Prostate gland (tissue), 2 donors: ENCODE data around the gene KDELR3. TPM values are rescaled to one million over a fixed set of nuclear protein-coding genes. Genes with fewer than 3 reads are reported as not detected.

Source experiments
- DNase-seq: peaks from one replicate; pipeline ENCODE4 v3.0.0-alpha.2; 2019; ENCODE audit warnings: low spot score
- H3K27ac ChIP-seq, 2 donors: fragments of 200-600 bp; sonication (generic); 2 replicates each; pipeline ENCODE4 v1.5.1; 2017 to 2019
- H3K27me3 ChIP-seq: fragments of 200-600 bp; sonication (generic); replicated peaks from 2 replicates; pipeline ENCODE4 v1.5.1; 2019; ENCODE audit not compliant: insufficient read depth
- H3K36me3 ChIP-seq, 2 donors: fragments of 200-600 bp; sonication (generic); 1 replicate in 1 of 2; 2 replicates in 1 of 2; pipeline versions ENCODE4 v1.5.1 to v1.8.1; 2017 to 2019
- H3K4me1 ChIP-seq: fragments of 200-600 bp; sonication (generic); replicated peaks from 2 replicates; pipeline ENCODE4 v1.5.1; 2019
- H3K4me3 ChIP-seq, 2 donors: fragments of 200-600 bp; sonication (generic); 2 replicates each; pipeline ENCODE4 v1.5.1; 2017 to 2019
- H3K9me3 ChIP-seq: fragments of 200-600 bp; sonication (generic); 2 replicates; pipeline ENCODE4 v1.5.1; 2017
- POLR2A ChIP-seq: fragments of 450-650 bp; IDR thresholded peaks from one replicate; pipeline ENCODE4 v1.6.1; 2016; ENCODE audit warnings: antibody characterized with exemption, mild to moderate bottlenecking
- POLR2AphosphoS5 ChIP-seq: sonication (generic); formaldehyde crosslinking; IDR thresholded peaks from one replicate; pipeline ENCODE4 v1.6.1; 2017; ENCODE audit warnings: antibody characterized with exemption
- WGBS: methylation state at CpG from one replicate; pipeline ENCODE4 v1.1.5; 2018; 5-methylcytosine and 5-hydroxymethylcytosine counted together
- intact Hi-C: fragments of 100-400 bp; cut with DNase I; formaldehyde crosslinking; loops from one replicate; pipeline ENCODE4 v1.14.2; 2022
- total RNA-seq, 2 donors: library from RNA; depleted of rRNA; stranded (reverse); fragments of >200 nt; gene quantifications; one replicate each; pipeline ENCODE4 v1.1.0, GENCODE V29; 2016
- TF ChIP-seq, protein P1 (sequence below), 4 experiments: fragments of 200-600 bp in 2 of 4; fragments of 450-650 bp in 2 of 4; sonication (generic) in 2 of 4; IDR thresholded peaks; 1 replicate in 3 of 4; 2 replicates in 1 of 4; pipeline ENCODE4 v1.5.1; 2016 to 2019; ENCODE audit warnings: antibody characterized with exemption in 4 of 4, mild to moderate bottlenecking in 2 of 4, moderate library complexity in 2 of 4

KDELR3 gene
- total RNA-seq, 2 donors from 2014 or later = 13.8 to 25.4 TPM

DNA sequence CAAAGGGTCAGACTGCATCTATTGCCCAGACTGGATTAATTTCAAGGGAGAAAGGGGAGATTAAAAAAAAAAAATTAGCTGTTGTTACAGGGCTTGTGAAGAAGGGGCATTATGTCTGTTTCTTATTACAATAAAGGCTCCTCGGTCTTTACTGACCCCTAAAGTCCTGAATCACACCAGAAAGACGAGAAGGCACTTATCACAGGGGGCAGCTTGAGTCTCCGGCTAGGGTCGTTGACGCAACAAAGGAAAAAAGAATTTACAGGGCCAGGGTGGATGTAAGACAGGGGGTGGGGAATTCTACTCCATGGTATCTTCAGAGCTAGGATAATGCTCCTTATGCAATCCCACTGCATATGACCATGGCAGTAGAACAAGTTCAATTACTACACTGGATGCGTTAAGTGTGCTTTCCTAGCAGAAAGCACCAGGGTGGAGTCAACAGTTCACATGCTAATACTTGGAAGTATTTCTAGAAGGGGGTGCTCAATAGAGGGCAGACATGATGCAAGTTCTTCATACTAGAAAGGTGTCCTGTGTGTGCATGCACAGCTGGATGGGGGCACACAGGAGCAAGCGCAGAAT lies 21.8 kb downstream of the KDELR3 start:
- WGBS = 66% methylated on average over 7 of the region's 7 CpGs
- H3K36me3 ChIP-seq = peaks cover 41 to 74% of the 10 kb centered on the region in 2 donors
- TF ChIP-seq POLR2AphosphoS5 (no peak), POLR2A (no peak)
- TF ChIP-seq, protein P1, sequence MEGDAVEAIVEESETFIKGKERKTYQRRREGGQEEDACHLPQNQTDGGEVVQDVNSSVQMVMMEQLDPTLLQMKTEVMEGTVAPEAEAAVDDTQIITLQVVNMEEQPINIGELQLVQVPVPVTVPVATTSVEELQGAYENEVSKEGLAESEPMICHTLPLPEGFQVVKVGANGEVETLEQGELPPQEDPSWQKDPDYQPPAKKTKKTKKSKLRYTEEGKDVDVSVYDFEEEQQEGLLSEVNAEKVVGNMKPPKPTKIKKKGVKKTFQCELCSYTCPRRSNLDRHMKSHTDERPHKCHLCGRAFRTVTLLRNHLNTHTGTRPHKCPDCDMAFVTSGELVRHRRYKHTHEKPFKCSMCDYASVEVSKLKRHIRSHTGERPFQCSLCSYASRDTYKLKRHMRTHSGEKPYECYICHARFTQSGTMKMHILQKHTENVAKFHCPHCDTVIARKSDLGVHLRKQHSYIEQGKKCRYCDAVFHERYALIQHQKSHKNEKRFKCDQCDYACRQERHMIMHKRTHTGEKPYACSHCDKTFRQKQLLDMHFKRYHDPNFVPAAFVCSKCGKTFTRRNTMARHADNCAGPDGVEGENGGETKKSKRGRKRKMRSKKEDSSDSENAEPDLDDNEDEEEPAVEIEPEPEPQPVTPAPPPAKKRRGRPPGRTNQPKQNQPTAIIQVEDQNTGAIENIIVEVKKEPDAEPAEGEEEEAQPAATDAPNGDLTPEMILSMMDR (IDR thresholded peaks at IDR 0.05) = no peak
- no peaks in the 10 kb centered on the region for H3K9me3 ChIP-seq
- no peak for DNase-seq
- peaks cover 4% of the 10 kb centered on the region for H3K4me1 ChIP-seq
- H3K27me3 ChIP-seq = no peaks in the 10 kb centered on the region
- no peak overlapping the region for H3K27ac ChIP-seq
- intact Hi-C loops = no loop called here
- no peak overlapping the region for H3K4me3 ChIP-seq

DNA sequence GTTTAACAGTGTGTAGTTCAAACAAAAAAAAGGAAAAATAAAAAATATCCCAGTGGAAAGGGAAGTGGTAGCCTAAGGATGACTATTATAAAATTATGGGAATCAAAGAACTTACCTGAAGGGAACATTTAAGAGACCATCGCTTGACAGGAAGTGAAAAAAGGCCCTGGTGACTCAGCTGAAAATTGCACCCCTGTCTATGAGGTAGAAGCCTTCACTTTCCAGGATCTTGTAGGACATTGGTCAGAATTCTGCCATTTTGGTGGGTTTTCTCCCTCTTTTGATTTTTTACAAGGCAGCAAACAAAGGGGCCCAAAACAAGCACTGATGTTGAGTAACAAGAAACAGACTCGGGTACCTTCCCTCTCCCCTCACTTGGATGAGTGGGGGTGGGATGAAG lies 22.6 kb downstream of the KDELR3 start:
- intact Hi-C loops = no loop called here
- Histone ChIP-seq H3K4me1 (peaks cover 4% of the 10 kb centered on the region), H3K36me3 (peaks cover 37 to 76% of the 10 kb centered on the region in 2 donors), H3K27ac (no peak overlapping the region), H3K27me3 (no peaks in the 10 kb centered on the region), H3K4me3 (no peak overlapping the region), H3K9me3 (no peaks in the 10 kb centered on the region)
- 54% methylated on average over 2 of the region's 2 CpGs for WGBS
- TF ChIP-seq, protein P1 (IDR thresholded peaks at IDR 0.05) = no peak
- TF ChIP-seq POLR2A (no peak), POLR2AphosphoS5 (no peak)
- DNase-seq = no peak

DNA sequence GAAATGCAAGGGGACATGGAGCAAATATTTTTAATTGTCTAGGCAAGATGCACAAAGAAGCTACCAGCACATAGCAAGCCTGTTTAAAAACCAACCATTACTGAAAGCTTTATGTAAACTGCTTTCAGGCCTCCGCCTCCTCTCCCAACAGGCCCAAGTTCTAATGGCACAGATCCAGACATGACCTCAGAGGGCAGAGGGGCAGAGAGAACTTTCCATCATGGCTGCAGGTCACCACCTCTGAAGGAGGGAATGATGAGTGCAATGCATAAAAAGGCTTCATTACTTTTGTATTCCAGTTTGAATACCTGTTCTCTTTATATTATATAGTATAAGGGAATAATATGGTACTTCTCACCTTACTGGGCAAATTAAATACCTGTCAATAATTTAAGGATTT lies 23.0 kb downstream of the KDELR3 start:
- Histone ChIP-seq H3K27me3 (no peaks in the 10 kb centered on the region), H3K9me3 (no peaks in the 10 kb centered on the region), H3K4me1 (peaks cover 4% of the 10 kb centered on the region), H3K27ac (no peak overlapping the region), H3K36me3 (peaks cover 36 to 76% of the 10 kb centered on the region in 2 donors), H3K4me3 (no peak overlapping the region)
- no peak for TF ChIP-seq POLR2AphosphoS5
- TF ChIP-seq POLR2A = no peak
- TF ChIP-seq, protein P1 (IDR thresholded peaks at IDR 0.05) = no peak
- intact Hi-C loops = no loop called here
- DNase-seq = no peak
- 24% methylated on average over 1 of the region's 1 CpG for WGBS

DNA sequence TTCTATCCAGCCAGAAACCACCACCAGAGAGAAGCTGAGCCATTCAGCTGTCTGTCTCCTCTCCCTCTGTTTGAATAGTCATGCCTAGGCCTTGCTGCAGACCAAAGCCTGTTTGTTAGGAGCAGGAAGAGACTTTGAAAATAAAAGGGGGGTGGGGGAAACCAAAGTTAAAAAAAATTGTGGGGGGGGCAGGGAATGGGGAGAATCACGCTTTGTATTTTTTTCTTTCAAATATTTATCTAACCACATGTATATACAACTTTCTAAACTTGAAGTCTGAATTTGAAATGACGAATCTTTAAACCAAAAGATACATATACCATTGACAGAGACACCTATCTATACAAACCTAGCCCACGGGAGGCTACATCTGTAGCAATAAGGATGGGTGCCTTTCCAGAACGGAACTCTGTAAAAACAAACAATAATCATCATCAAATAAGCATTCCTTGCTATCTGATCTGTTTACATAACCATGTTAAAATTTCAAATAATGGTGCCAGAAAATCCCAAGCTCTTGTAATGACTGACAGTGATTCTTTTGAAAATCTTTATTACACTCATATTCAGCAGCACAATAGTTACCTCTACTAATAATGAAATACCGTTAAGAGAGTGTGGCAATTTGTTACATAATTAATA lies 23.9 kb downstream of the KDELR3 start:
- 44% methylated on average over 5 of the region's 5 CpGs for WGBS
- intact Hi-C loops = no loop called here
- DNase-seq = no peak
- TF ChIP-seq POLR2A = no peak
- TF ChIP-seq POLR2AphosphoS5 = no peak
- TF ChIP-seq, protein P1 (IDR thresholded peaks at IDR 0.05) = no peak
- Histone ChIP-seq H3K36me3 (peaks cover 37 to 78% of the 10 kb centered on the region in 2 donors), H3K27me3 (no peaks in the 10 kb centered on the region), H3K9me3 (no peaks in the 10 kb centered on the region), H3K4me3 (no peak overlapping the region), H3K27ac (no peak overlapping the region), H3K4me1 (peaks cover 4% of the 10 kb centered on the region)

DNA sequence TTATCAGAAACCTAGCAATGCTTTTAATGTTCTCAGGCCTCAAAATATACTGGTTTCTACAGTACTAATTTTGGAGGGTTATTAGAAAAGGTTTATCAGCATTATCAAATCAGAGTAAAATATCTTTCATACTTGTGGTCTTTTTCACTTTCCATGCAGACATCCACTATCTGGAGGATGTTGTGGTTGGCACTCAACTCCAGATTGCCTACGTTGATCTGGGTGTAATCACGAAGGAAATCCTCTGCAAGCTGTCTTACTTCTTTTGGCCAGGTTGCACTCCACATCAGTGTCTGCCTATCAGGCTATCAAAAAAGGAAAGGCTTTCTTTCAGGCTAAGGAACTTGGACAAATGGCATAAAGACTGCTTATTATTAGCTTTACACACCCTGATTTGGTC lies 26.6 kb downstream of the KDELR3 start:
- Histone ChIP-seq H3K36me3 (peaks cover 38 to 73% of the 10 kb centered on the region in 2 donors), H3K27ac (no peak overlapping the region), H3K9me3 (no peaks in the 10 kb centered on the region), H3K4me3 (no peak overlapping the region), H3K4me1 (peaks cover 4% of the 10 kb centered on the region), H3K27me3 (no peaks in the 10 kb centered on the region)
- TF ChIP-seq POLR2AphosphoS5 = no peak
- TF ChIP-seq, protein P1 (IDR thresholded peaks at IDR 0.05) = no peak
- no peak for TF ChIP-seq POLR2A
- DNase-seq = no peak
- intact Hi-C loops = no loop called here
- 47% methylated on average over 2 of the region's 2 CpGs for WGBS
